ENCODE data around the gene IMPDH1.

DNA sequence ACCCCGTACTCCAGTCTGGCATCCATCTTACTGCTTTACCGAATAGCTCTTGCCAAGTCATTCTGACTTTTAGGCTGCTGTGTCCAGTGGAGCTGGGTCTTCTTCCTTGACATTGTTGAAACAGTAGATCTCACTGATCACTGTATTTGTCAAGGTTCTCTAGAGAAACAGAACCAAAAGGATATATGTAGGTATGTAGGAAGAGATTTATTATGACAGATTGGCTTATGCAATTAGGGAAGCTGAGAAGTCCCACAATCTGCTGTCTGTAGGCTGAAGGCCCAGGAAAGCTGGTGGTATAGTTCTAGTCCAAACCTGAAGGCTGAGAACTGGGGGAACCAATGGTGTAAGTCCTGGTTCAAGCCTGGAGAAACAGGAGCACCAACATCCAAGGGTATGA lies 36.2 kb downstream of the IMPDH1 start:
- TF ChIP-seq, protein P1, sequence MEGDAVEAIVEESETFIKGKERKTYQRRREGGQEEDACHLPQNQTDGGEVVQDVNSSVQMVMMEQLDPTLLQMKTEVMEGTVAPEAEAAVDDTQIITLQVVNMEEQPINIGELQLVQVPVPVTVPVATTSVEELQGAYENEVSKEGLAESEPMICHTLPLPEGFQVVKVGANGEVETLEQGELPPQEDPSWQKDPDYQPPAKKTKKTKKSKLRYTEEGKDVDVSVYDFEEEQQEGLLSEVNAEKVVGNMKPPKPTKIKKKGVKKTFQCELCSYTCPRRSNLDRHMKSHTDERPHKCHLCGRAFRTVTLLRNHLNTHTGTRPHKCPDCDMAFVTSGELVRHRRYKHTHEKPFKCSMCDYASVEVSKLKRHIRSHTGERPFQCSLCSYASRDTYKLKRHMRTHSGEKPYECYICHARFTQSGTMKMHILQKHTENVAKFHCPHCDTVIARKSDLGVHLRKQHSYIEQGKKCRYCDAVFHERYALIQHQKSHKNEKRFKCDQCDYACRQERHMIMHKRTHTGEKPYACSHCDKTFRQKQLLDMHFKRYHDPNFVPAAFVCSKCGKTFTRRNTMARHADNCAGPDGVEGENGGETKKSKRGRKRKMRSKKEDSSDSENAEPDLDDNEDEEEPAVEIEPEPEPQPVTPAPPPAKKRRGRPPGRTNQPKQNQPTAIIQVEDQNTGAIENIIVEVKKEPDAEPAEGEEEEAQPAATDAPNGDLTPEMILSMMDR (conservative IDR thresholded peaks at IDR 0.05 in 1 of 2, IDR thresholded peaks at IDR 0.05 in 1 of 2; ENCODE audit: extremely low read depth in 1 of 2, insufficient read depth in 1 of 2, low read depth in 1 of 2, low read length in 2 of 2), result no peak
- no peak for TF ChIP-seq EZH2 (IDR thresholded peaks at IDR 0.05; ENCODE audit: borderline replicate concordance, low read length)
